SK-N-SH (cell line): ENCODE data around the gene URM1.

Source experiments
- EP300 ChIP-seq, 2 experiments: IDR thresholded peaks; 2 replicates each; pipeline versions ENCODE4 v1.4.0 to v1.6.1; 2012; ENCODE audit warnings: borderline replicate concordance in 1 of 2, low read depth in 1 of 2, low read length in 1 of 2
- GABPA ChIP-seq: IDR thresholded peaks from 2 replicates; pipeline ENCODE4 v1.4.0; 2012; ENCODE audit warnings: low read depth, mild to moderate bottlenecking
- GATA2 ChIP-seq: sonication (generic); formaldehyde crosslinking; IDR thresholded peaks from 2 replicates; pipeline ENCODE4 v1.5.0; 2020; ENCODE audit warnings: mild to moderate bottlenecking, missing genetic modification reagents
- JUND ChIP-seq: IDR thresholded peaks from 2 replicates; pipeline ENCODE4 v1.4.0; 2012
- MXI1 ChIP-seq: IDR thresholded peaks from 2 replicates; pipeline ENCODE4 v1.6.1; 2012; ENCODE audit warnings: mild to moderate bottlenecking, low read depth, low read length, improper control_type of control experiment
- NRF1 ChIP-seq: IDR thresholded peaks from 2 replicates; pipeline ENCODE4 v1.6.1; 2012; ENCODE audit warnings: low read depth, mild to moderate bottlenecking, low read length
- POLR2AphosphoS5 ChIP-seq: IDR thresholded peaks from 2 replicates; pipeline ENCODE4 v1.6.1; 2012; ENCODE audit warnings: low read depth, low read length
- SIN3A ChIP-seq: IDR thresholded peaks from 2 replicates; pipeline ENCODE4 v1.6.1; 2012; ENCODE audit warnings: low read depth, mild to moderate bottlenecking, low read length, moderate library complexity, borderline replicate concordance
- SMC3 ChIP-seq: IDR thresholded peaks from 2 replicates; pipeline ENCODE4 v1.6.1; 2012; ENCODE audit warnings: low read depth, low read length, improper control_type of control experiment
- TAF1 ChIP-seq: IDR thresholded peaks from 2 replicates; pipeline ENCODE4 v1.6.1; 2012; ENCODE audit warnings: low read depth, mild to moderate bottlenecking, low read length, moderate library complexity, borderline replicate concordance
- TF ChIP-seq, protein P1 (sequence below): fragments of 200-600 bp; sonication (generic); IDR thresholded peaks from 2 replicates; pipeline ENCODE4 v1.6.1; 2017; ENCODE audit warnings: antibody characterized with exemption, mild to moderate bottlenecking, moderate library complexity

DNA sequence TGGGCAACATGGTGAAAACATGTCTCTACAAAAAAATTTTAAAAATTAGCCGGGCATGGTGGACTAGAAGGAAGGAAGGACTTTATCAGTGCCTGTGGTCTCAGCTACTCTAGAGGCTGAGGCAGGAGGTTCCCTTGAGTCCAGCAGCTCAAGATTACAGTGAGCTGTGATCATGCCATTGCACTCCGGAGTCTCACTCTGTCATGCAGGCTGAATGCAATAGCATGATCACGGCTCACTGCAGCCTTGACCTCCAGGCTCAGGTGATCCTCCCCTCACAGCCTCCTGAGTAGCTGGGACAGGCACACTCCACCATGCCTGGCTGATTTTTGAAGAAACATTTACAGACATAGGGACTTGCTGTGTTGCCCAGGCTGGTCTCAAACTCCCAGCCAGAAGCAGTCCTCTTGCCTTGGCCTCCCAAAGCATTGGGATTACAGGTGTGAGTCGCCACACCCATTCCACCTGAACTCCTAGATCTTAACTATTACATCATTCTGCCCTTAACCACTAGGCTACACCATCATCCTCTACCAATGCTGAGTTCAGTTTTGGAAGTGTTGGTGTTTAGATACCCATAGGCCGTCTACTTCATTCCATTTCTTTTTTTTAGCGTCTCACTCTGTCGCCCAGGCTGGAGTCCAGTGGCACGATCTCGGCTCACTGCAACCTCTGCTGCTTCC lies 2.0 kb upstream of the URM1 start:
- TF ChIP-seq, protein P1, sequence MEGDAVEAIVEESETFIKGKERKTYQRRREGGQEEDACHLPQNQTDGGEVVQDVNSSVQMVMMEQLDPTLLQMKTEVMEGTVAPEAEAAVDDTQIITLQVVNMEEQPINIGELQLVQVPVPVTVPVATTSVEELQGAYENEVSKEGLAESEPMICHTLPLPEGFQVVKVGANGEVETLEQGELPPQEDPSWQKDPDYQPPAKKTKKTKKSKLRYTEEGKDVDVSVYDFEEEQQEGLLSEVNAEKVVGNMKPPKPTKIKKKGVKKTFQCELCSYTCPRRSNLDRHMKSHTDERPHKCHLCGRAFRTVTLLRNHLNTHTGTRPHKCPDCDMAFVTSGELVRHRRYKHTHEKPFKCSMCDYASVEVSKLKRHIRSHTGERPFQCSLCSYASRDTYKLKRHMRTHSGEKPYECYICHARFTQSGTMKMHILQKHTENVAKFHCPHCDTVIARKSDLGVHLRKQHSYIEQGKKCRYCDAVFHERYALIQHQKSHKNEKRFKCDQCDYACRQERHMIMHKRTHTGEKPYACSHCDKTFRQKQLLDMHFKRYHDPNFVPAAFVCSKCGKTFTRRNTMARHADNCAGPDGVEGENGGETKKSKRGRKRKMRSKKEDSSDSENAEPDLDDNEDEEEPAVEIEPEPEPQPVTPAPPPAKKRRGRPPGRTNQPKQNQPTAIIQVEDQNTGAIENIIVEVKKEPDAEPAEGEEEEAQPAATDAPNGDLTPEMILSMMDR, result no peak
- TF ChIP-seq MXI1 (no peak), EP300 (IDR thresholded peaks at IDR 0.05; ENCODE audit: borderline replicate concordance in 1 of 2, low read depth in 1 of 2, low read length in 1 of 2) (no peak), JUND (no peak), NRF1 (no peak), TAF1 (no peak), GABPA (no peak), GATA2 (CRISPR knock-in tag) (no peak), POLR2AphosphoS5 (no peak), SMC3 (no peak), SIN3A (no peak)
